ENCODE results near the gene SLC41A2. TPM values are rescaled to one million over a fixed set of nuclear protein-coding genes. Genes with fewer than 3 reads are reported as not detected.

The SLC41A2 gene
- total and polyA plus RNA-seq, 2 of the 13 experiments (the other 11 are each of a cell fraction or from before 2014, with no cell fraction given) = 2.3 to 12.8 TPM

DNA sequence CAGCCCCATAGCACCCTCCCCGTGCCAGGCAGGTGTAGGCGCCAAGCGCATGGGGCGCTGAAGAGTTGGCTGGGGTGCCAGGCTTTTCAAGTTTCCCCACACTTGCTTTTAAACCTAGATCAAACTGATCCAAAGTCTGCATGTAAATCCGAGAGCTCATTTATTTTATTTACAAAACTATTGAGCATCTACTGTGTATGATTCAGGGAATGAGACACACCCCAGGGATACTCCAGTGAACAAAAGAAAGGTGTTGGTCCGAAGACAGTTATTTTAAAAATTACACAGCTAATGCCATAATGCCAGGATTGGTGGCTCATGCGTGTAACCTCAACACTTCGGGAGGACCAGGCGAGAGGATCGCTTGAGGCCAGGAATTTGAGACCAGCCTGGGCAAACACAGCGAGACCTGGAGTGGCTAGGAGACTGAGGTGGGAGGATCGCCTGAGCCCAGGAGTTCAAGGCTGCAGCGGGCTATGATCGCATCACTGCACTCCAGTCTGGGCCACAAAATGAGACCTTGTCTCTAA, 780 bp upstream of the SLC41A2 start (continued):
- TF ChIP-seq TOE1 (CRISPR knock-in tag; IDR thresholded peaks at IDR 0.05) (no peak), SNAPC2 (CRISPR knock-in tag; IDR thresholded peaks at IDR 0.05) (no peak), CCDC6 (CRISPR knock-in tag; IDR thresholded peaks at IDR 0.05) (no peak), ZNF703 (CRISPR knock-in tag; IDR thresholded peaks at IDR 0.05; ENCODE audit: borderline replicate concordance) (no peak), ZFP36 (IDR thresholded peaks at IDR 0.05; ENCODE audit: borderline replicate concordance, low read depth, low read length, partially characterized antibody) (no peak), MAF1 (CRISPR knock-in tag; IDR thresholded peaks at IDR 0.05; ENCODE audit: borderline replicate concordance) (no peak), ZNF451 (CRISPR knock-in tag; IDR thresholded peaks at IDR 0.05) (peak; percentile 4; the same call in 1 of the 2 replicates), SPEN (CRISPR knock-in tag; IDR thresholded peaks at IDR 0.05; ENCODE audit: low read depth) (no peak), U2AF1 (optimal IDR thresholded peaks at IDR 0.05; ENCODE audit: low read depth, low read length) (no peak), NFKB2 (CRISPR knock-in tag; IDR thresholded peaks at IDR 0.05; ENCODE audit: borderline replicate concordance) (0 out of 2 replicates have a peak, but pooled peaks have one; percentile 33), SKI (IDR thresholded peaks at IDR 0.05; ENCODE audit: partially characterized antibody) (no peak), ZNF124 (CRISPR knock-in tag; IDR thresholded peaks at IDR 0.05) (0 out of 2 replicates have a peak, but pooled peaks have one; percentile 20), ZEB1 (IDR thresholded peaks at IDR 0.05; ENCODE audit: insufficient replicate concordance, low read depth) (no peak), KAT8 (CRISPR knock-in tag; IDR thresholded peaks at IDR 0.05) (no peak), KDM5A (IDR thresholded peaks at IDR 0.05; ENCODE audit: borderline replicate concordance, low read length) (no peak), RXRA (CRISPR knock-in tag; IDR thresholded peaks at IDR 0.05) (peak; percentile 23; the same call in 1 of the 2 replicates), HOXA7 (CRISPR knock-in tag; IDR thresholded peaks at IDR 0.05) (no peak), MTF2 (CRISPR knock-in tag; IDR thresholded peaks at IDR 0.05; ENCODE audit: borderline replicate concordance) (no peak), ZNF746 (CRISPR knock-in tag; IDR thresholded peaks at IDR 0.05) (no peak)
- TF ChIP-seq, protein P1, sequence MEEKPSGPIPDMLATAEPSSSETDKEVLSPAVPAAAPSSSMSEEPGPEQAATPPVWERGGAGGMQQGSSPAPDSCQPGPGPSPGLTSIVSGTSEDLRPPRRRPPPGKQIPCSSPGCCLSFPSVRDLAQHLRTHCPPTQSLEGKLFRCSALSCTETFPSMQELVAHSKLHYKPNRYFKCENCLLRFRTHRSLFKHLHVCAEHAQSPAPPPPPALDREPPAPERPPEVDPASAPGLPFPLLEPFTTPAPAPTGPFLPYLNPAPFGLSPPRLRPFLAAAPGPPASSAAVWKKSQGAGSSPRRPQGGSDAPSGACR (CRISPR knock-in tag; IDR thresholded peaks at IDR 0.05) = no peak
- TF ChIP-seq, protein P2, sequence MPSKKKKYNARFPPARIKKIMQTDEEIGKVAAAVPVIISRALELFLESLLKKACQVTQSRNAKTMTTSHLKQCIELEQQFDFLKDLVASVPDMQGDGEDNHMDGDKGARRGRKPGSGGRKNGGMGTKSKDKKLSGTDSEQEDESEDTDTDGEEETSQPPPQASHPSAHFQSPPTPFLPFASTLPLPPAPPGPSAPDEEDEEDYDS (CRISPR knock-in tag; IDR thresholded peaks at IDR 0.05) = no peak
- TF ChIP-seq, protein P3, sequence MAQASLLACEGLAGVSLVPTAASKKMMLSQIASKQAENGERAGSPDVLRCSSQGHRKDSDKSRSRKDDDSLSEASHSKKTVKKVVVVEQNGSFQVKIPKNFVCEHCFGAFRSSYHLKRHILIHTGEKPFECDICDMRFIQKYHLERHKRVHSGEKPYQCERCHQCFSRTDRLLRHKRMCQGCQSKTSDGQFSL (CRISPR knock-in tag; IDR thresholded peaks at IDR 0.05) = no peak
- TF ChIP-seq, protein P4, sequence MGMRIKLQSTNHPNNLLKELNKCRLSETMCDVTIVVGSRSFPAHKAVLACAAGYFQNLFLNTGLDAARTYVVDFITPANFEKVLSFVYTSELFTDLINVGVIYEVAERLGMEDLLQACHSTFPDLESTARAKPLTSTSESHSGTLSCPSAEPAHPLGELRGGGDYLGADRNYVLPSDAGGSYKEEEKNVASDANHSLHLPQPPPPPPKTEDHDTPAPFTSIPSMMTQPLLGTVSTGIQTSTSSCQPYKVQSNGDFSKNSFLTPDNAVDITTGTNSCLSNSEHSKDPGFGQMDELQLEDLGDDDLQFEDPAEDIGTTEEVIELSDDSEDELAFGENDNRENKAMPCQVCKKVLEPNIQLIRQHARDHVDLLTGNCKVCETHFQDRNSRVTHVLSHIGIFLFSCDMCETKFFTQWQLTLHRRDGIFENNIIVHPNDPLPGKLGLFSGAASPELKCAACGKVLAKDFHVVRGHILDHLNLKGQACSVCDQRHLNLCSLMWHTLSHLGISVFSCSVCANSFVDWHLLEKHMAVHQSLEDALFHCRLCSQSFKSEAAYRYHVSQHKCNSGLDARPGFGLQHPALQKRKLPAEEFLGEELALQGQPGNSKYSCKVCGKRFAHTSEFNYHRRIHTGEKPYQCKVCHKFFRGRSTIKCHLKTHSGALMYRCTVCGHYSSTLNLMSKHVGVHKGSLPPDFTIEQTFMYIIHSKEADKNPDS (CRISPR knock-in tag; IDR thresholded peaks at IDR 0.05) = no peak
- TF ChIP-seq, protein P5, sequence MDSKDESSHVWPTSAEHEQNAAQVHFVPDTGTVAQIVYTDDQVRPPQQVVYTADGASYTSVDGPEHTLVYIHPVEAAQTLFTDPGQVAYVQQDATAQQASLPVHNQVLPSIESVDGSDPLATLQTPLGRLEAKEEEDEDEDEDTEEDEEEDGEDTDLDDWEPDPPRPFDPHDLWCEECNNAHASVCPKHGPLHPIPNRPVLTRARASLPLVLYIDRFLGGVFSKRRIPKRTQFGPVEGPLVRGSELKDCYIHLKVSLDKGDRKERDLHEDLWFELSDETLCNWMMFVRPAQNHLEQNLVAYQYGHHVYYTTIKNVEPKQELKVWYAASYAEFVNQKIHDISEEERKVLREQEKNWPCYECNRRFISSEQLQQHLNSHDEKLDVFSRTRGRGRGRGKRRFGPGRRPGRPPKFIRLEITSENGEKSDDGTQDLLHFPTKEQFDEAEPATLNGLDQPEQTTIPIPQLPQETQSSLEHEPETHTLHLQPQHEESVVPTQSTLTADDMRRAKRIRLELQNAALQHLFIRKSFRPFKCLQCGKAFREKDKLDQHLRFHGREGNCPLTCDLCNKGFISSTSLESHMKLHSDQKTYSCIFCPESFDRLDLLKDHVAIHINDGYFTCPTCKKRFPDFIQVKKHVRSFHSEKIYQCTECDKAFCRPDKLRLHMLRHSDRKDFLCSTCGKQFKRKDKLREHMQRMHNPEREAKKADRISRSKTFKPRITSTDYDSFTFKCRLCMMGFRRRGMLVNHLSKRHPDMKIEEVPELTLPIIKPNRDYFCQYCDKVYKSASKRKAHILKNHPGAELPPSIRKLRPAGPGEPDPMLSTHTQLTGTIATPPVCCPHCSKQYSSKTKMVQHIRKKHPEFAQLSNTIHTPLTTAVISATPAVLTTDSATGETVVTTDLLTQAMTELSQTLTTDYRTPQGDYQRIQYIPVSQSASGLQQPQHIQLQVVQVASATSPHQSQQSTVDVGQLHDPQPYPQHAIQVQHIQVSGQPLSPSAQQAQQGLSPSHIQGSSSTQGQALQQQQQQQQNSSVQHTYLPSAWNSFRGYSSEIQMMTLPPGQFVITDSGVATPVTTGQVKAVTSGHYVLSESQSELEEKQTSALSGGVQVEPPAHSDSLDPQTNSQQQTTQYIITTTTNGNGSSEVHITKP (CRISPR knock-in tag; IDR thresholded peaks at IDR 0.05; ENCODE audit: low read depth) = peak; percentile 81; the same call in 1 of the 2 replicates

All from HepG2 (cell line).